ENCODE data around the gene BICC1. TPM values are rescaled to one million over a fixed set of nuclear protein-coding genes. Genes with fewer than 3 reads are reported as not detected.

BICC1 gene
- total RNA-seq, 4 donors from 2014 or later: 9.3 to 20.8 (median 12.5) TPM

- 61 to 78% methylated on average over 5 of the region's 5 CpGs for WGBS, 2 donors
- TF ChIP-seq POLR2A (IDR thresholded peaks at IDR 0.05) (no peak), CTCF (IDR thresholded peaks at IDR 0.05) (no peak)
These were observed 264.1 kb downstream of the BICC1 start for GRCh38 chr10:58776568-58777318.

DNA sequence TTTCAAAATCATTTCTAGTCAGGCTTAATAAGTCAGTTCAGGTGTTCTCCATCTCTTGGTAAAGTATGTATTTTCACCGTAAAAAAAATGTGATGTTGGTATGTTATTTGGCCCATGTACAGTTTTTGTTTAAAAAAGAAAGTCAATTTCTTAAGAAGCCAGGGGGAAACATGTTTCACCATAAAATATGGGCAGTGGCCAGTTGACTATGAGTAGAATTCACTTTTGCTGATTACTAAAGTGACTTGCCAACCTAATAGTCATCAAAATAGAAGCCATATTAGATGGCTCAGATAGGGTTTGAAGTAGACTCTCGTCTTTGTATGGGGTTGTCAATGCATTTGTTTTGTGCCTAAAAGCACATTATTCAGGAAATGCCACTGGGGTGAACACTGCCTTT lies 266.3 kb downstream of the BICC1 start:
- no peak overlapping the region for H3K4me3 ChIP-seq (replicated peaks in 1 of 3)
- no peak for TF ChIP-seq POLR2A (IDR thresholded peaks at IDR 0.05)
- TF ChIP-seq CTCF (IDR thresholded peaks at IDR 0.05): no peak
- no peak for DNase-seq
- H3K36me3 ChIP-seq: no peaks in the 10 kb centered on the region
- H3K9me3 ChIP-seq: no peaks in the 10 kb centered on the region
- H3K27ac ChIP-seq: no peak overlapping the region
- 78 to 86% methylated on average over 2 of the region's 2 CpGs for WGBS, 2 donors
- H3K4me1 ChIP-seq: no peaks in the 10 kb centered on the region
- intact Hi-C loops (cut with DNase I): no loop called here
- no peaks in the 10 kb centered on the region for H3K27me3 ChIP-seq

More at GRCh38 chr10:58776568-58777318, 264.1 kb downstream of the BICC1 start:
- no peak overlapping the region for H3K4me3 ChIP-seq (replicated peaks in 1 of 3)
- intact Hi-C loops (cut with DNase I): no loop called here
- no peaks in the 10 kb centered on the region for H3K9me3 ChIP-seq
- DNase-seq: no peak
- no peaks in the 10 kb centered on the region for H3K27me3 ChIP-seq
- no peaks in the 10 kb centered on the region for H3K4me1 ChIP-seq
- H3K36me3 ChIP-seq: no peaks in the 10 kb centered on the region
- H3K27ac ChIP-seq: no peak overlapping the region

GRCh38 chr10:58779594-58779993 lies 266.9 kb downstream of the BICC1 start:
- Histone ChIP-seq H3K4me3 (replicated peaks in 1 of 3) (no peak overlapping the region), H3K4me1 (no peaks in the 10 kb centered on the region), H3K36me3 (no peaks in the 10 kb centered on the region), H3K27ac (no peak overlapping the region), H3K27me3 (no peaks in the 10 kb centered on the region), H3K9me3 (no peaks in the 10 kb centered on the region)
- no peak for DNase-seq
- WGBS, 2 donors: 78 to 81% methylated on average over 5 of the region's 5 CpGs
- TF ChIP-seq CTCF (IDR thresholded peaks at IDR 0.05) (no peak), POLR2A (IDR thresholded peaks at IDR 0.05) (no peak)
- intact Hi-C loops (cut with DNase I): no loop called here

DNA sequence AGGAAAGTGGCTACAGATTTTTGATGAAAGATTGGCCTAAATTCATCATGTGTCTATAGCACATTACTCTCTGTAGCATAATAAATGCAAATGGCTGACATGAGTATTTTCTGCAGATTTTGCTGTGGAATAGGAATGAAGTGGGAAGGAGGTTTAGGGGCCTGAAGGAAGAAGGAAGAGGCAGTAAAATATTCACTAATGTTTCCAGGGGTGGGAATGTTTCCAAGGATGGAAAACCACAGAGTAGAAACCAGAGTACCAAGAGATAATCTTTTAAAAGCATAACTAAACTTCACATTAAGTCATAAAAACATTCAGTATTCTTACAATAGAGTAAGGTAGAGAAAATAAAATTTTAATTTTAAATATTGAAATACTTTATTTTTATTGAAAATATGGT lies 267.8 kb downstream of the BICC1 start:
- intact Hi-C loops (cut with DNase I): loop anchor here (10.0 kb wide), 2 partner anchors 174 to 454 kb away; no protein-coding TSS in a partner anchor
- Histone ChIP-seq H3K36me3 (no peaks in the 10 kb centered on the region), H3K27ac (no peak overlapping the region), H3K27me3 (no peaks in the 10 kb centered on the region), H3K9me3 (no peaks in the 10 kb centered on the region), H3K4me3 (replicated peaks in 1 of 3) (no peak overlapping the region), H3K4me1 (no peaks in the 10 kb centered on the region)
- DNase-seq: no peak
- TF ChIP-seq CTCF (IDR thresholded peaks at IDR 0.05): no peak
- no peak for TF ChIP-seq POLR2A (IDR thresholded peaks at IDR 0.05)

DNA sequence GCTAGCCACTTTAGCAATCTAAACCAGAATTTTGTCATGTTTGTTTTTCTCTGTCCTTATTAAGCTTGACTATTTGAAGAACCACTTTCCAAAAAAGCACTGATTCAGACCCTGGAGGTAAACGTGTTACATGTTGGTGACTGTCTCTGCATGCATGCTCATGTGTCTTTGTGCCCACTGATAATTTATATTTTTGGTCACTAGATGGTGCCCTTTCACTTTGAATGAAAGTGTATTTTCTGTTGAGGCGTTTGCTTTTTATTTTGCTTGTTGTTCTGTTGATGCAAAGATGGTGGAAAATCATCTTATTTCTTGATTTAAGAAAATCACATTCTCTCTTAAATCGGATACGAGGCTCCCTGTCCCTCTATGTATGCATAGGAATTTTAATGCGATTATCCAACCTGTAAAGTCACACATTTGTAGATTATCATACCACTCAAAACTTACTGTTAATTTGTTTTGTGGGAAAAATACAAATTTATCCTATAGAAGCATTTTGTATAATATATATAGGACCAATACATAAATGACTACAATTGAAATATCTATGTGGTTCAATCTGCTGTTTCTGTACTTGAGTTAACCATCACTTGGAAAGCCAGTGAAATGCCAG lies 269.3 kb downstream of the BICC1 start:
- no peak for DNase-seq
- Histone ChIP-seq H3K36me3 (no peaks in the 10 kb centered on the region), H3K4me3 (replicated peaks in 1 of 3) (no peak overlapping the region), H3K9me3 (no peaks in the 10 kb centered on the region), H3K27me3 (no peaks in the 10 kb centered on the region), H3K4me1 (no peaks in the 10 kb centered on the region), H3K27ac (no peak overlapping the region)
- intact Hi-C loops (cut with DNase I): loop anchor here (10.0 kb wide), 2 partner anchors 173 to 453 kb away; no protein-coding TSS in a partner anchor
- no peak for TF ChIP-seq POLR2A (IDR thresholded peaks at IDR 0.05)
- TF ChIP-seq CTCF (IDR thresholded peaks at IDR 0.05): peak in 5 of 6 experiments; percentile 33 to 80 (median 57)
- 20 to 23% methylated on average over 5 of the region's 5 CpGs for WGBS, 2 donors

Measured in thyroid gland (tissue), 4 donors.